GM23338 (cell line): ENCODE data around the gene ANXA6. TPM values are rescaled to one million over a fixed set of nuclear protein-coding genes. Genes with fewer than 3 reads are reported as not detected.

ENCODE experiments used
- ATAC-seq: fragments of 200-7000 bp; cut with Tn5 transposase; 3 replicates; pipeline ENCODE4 v1.9.1; 2020
- DNase-seq: peaks from one replicate; pipeline ENCODE4 v3.0.0-alpha.2; 2015; ENCODE audit warnings: low spot score
- H2AFZ ChIP-seq: fragments of 200-600 bp; sonication (generic); 2 replicates; pipeline ENCODE4 v1.8.0; 2016; ENCODE audit warnings: antibody characterized with exemption, mild to moderate bottlenecking, moderate library complexity
- H3F3A ChIP-seq: fragments of 200-600 bp; sonication (generic); replicated peaks from 2 replicates; pipeline ENCODE4 v1.8.0; 2017; ENCODE audit warnings: antibody characterized with exemption, mixed run types, low read depth
- H3K27ac ChIP-seq: fragments of 200-600 bp; sonication (generic); 2 replicates; pipeline ENCODE4 v1.6.1; 2016; ENCODE audit warnings: low read depth
- H3K27me3 ChIP-seq: fragments of 200-600 bp; sonication (generic); 2 replicates; pipeline ENCODE4 v1.8.0; 2016; ENCODE audit warnings: mild to moderate bottlenecking, mixed run types, moderate library complexity; ENCODE audit not compliant: insufficient read depth
- H3K36me3 ChIP-seq: fragments of 200-600 bp; sonication (generic); 2 replicates; pipeline ENCODE4 v1.8.0; 2016; ENCODE audit warnings: mild to moderate bottlenecking; ENCODE audit not compliant: insufficient read depth
- H3K4me1 ChIP-seq: fragments of 200-600 bp; sonication (generic); 2 replicates; pipeline ENCODE4 v1.8.0; 2016; ENCODE audit warnings: mild to moderate bottlenecking, moderate library complexity; ENCODE audit not compliant: insufficient read depth
- H3K4me2 ChIP-seq: fragments of 200-600 bp; sonication (generic); 2 replicates; pipeline ENCODE4 v1.7.1; 2017; ENCODE audit warnings: mixed run types
- H3K4me3 ChIP-seq: fragments of 200-600 bp; sonication (generic); 2 replicates; pipeline ENCODE4 v1.6.1; 2016; ENCODE audit warnings: mixed run types
- H3K79me2 ChIP-seq: fragments of 200-600 bp; sonication (generic); replicated peaks from 2 replicates; pipeline ENCODE4 v1.8.0; 2017; ENCODE audit warnings: mild to moderate bottlenecking; ENCODE audit not compliant: insufficient read depth
- H3K9me2 ChIP-seq: fragments of 200-600 bp; sonication (generic); 2 replicates; pipeline ENCODE4 v1.8.0; 2017; ENCODE audit not compliant: insufficient read depth
- H4K20me1 ChIP-seq: fragments of 200-600 bp; sonication (generic); replicated peaks from 2 replicates; pipeline ENCODE4 v1.8.0; 2017; ENCODE audit warnings: mild to moderate bottlenecking; ENCODE audit not compliant: insufficient read depth
- H3K27ac Mint-ChIP-seq: 2 replicates; pipeline ENCODE4 v1.8.0; 2020; ENCODE audit warnings: inconsistent platforms, mild to moderate bottlenecking, moderate library complexity, mixed read lengths
- H3K27me3 Mint-ChIP-seq: 3 replicates; pipeline ENCODE4 v1.8.0; 2022; ENCODE audit warnings: low read depth, mild to moderate bottlenecking, moderate library complexity, mixed read lengths, inconsistent platforms; ENCODE audit not compliant: insufficient read depth, poor library complexity
- H3K36me3 Mint-ChIP-seq: 3 replicates; pipeline ENCODE4 v1.8.0; 2021; ENCODE audit warnings: low read depth, mild to moderate bottlenecking, inconsistent platforms, moderate library complexity, mixed read lengths
- H3K4me1 Mint-ChIP-seq: 3 replicates; pipeline ENCODE4 v1.8.0; 2020; ENCODE audit warnings: mild to moderate bottlenecking, inconsistent platforms, mixed read lengths
- H3K4me3 Mint-ChIP-seq: 3 replicates; pipeline ENCODE4 v1.8.0; 2021; ENCODE audit warnings: moderate library complexity, mild to moderate bottlenecking, inconsistent platforms, mixed read lengths
- H3K9me3 Mint-ChIP-seq: 3 replicates; pipeline ENCODE4 v1.8.0; 2020; ENCODE audit warnings: moderate library complexity, mild to moderate bottlenecking, inconsistent platforms, mixed read lengths
- CREB1 ChIP-seq: fragments of 250-450 bp; sonication (Bioruptor Pico); IDR thresholded peaks from 2 replicates; pipeline ENCODE4 v1.5.0; 2020; ENCODE audit warnings: low read depth, mild to moderate bottlenecking, moderate library complexity
- EZH2 ChIP-seq: fragments of 200-600 bp; sonication (generic); IDR thresholded peaks from one replicate; pipeline ENCODE4 v1.8.0; 2017; ENCODE audit warnings: antibody characterized with exemption, mild to moderate bottlenecking, low read depth; ENCODE audit not compliant: unreplicated experiment
- EZH2phosphoT487 ChIP-seq: fragments of 200-600 bp; sonication (generic); IDR thresholded peaks from one replicate; pipeline ENCODE4 v1.8.1; 2018; ENCODE audit warnings: antibody characterized with exemption; ENCODE audit not compliant: unreplicated experiment
- JUNB ChIP-seq: IDR thresholded peaks from one replicate; pipeline ENCODE4 v1.6.1; 2016; ENCODE audit warnings: antibody characterized with exemption; ENCODE audit not compliant: unreplicated experiment
- NANOG ChIP-seq: IDR thresholded peaks from 2 replicates; pipeline ENCODE4 v1.6.1; 2016; ENCODE audit warnings: antibody characterized with exemption, borderline replicate concordance
- POLR2AphosphoS5 ChIP-seq: IDR thresholded peaks from 2 replicates; pipeline ENCODE4 v1.6.1; 2016; ENCODE audit warnings: antibody characterized with exemption, low read depth
- STAT1 ChIP-seq: IDR thresholded peaks from one replicate; pipeline ENCODE4 v1.6.1; 2016; ENCODE audit warnings: antibody characterized with exemption; ENCODE audit not compliant: unreplicated experiment
- ZNF114 ChIP-seq: fragments of 250-450 bp; sonication (Bioruptor Pico); IDR thresholded peaks from 2 replicates; pipeline ENCODE4 v1.5.0; 2020; ENCODE audit warnings: mild to moderate bottlenecking, moderate library complexity
- ZNF331 ChIP-seq: fragments of 250-450 bp; sonication (Bioruptor Pico); IDR thresholded peaks from 2 replicates; pipeline ENCODE4 v1.5.0; 2020; ENCODE audit warnings: low read depth, mild to moderate bottlenecking, moderate library complexity
- polyA plus RNA-seq: library from polyadenylated mRNA; unstranded; fragments of >200 nt; fragmentation: Nextera tagmentation; extraction: Ambion mirVana; gene quantifications from 2 replicates; pipeline ENCODE4 v1.2.1, GENCODE V29; 2016
- total RNA-seq: library from RNA; depleted of rRNA; stranded (reverse); fragments of >200 nt; shearing (Covaris generic); gene quantifications from 2 replicates; pipeline ENCODE4 v1.2.3, GENCODE V29; 2014
- TF ChIP-seq, protein P1 (sequence below): IDR thresholded peaks from 2 replicates; pipeline ENCODE4 v1.6.1; 2016; ENCODE audit warnings: antibody characterized with exemption
- TF ChIP-seq, protein P2 (sequence below), 2 experiments: fragments of 200-600 bp in 1 of 2; sonication (generic) in 1 of 2; conservative IDR thresholded peaks; 2 replicates each; pipeline versions ENCODE4 v1.5.1 to v1.6.1; 2016 to 2017; ENCODE audit warnings: antibody characterized with exemption in 2 of 2, low read depth in 2 of 2, mild to moderate bottlenecking in 2 of 2, moderate library complexity in 1 of 2
- TF ChIP-seq, protein P3 (sequence below): fragments of 250-450 bp; sonication (Bioruptor Pico); IDR thresholded peaks from 2 replicates; pipeline ENCODE4 v1.5.0; 2020; ENCODE audit warnings: mild to moderate bottlenecking, moderate library complexity
- TF ChIP-seq, protein P4 (sequence below): IDR thresholded peaks from one replicate; pipeline ENCODE4 v1.6.1; 2018; ENCODE audit warnings: antibody characterized with exemption; ENCODE audit not compliant: unreplicated experiment

ANXA6 gene
- total and polyA plus RNA-seq, 2 experiments from 2014 or later, result 26.5 to 110 TPM

GRCh38 chr5:151113651-151114050, 43.9 kb downstream of the ANXA6 start:
- no peak for DNase-seq
- no peaks in the 10 kb centered on the region for H3K79me2 ChIP-seq
- Mint-ChIP-seq H3K27ac (no peak overlapping the region), H3K4me1 (peaks cover 3% of the 10 kb centered on the region; the same call in 2 of the 3 replicates), H3K27me3 (peaks cover 3% of the 10 kb centered on the region), H3K4me3 (no peak overlapping the region), H3K9me3 (no peaks in the 10 kb centered on the region), H3K36me3 (peaks cover 3% of the 10 kb centered on the region; the same call in 1 of the 3 replicates)
- no peak for ATAC-seq
- H2AFZ ChIP-seq, result no peak overlapping the region
- TF ChIP-seq POLR2AphosphoS5 (no peak), NANOG (no peak), STAT1 (no peak), CREB1 (CRISPR knock-in tag) (no peak), ZNF114 (no peak), EZH2phosphoT487 (no peak), JUNB (no peak), ZNF331 (CRISPR knock-in tag) (no peak), EZH2 (no peak)
- TF ChIP-seq, protein P1, sequence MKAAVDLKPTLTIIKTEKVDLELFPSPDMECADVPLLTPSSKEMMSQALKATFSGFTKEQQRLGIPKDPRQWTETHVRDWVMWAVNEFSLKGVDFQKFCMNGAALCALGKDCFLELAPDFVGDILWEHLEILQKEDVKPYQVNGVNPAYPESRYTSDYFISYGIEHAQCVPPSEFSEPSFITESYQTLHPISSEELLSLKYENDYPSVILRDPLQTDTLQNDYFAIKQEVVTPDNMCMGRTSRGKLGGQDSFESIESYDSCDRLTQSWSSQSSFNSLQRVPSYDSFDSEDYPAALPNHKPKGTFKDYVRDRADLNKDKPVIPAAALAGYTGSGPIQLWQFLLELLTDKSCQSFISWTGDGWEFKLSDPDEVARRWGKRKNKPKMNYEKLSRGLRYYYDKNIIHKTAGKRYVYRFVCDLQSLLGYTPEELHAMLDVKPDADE, result no peak
- TF ChIP-seq, protein P2, sequence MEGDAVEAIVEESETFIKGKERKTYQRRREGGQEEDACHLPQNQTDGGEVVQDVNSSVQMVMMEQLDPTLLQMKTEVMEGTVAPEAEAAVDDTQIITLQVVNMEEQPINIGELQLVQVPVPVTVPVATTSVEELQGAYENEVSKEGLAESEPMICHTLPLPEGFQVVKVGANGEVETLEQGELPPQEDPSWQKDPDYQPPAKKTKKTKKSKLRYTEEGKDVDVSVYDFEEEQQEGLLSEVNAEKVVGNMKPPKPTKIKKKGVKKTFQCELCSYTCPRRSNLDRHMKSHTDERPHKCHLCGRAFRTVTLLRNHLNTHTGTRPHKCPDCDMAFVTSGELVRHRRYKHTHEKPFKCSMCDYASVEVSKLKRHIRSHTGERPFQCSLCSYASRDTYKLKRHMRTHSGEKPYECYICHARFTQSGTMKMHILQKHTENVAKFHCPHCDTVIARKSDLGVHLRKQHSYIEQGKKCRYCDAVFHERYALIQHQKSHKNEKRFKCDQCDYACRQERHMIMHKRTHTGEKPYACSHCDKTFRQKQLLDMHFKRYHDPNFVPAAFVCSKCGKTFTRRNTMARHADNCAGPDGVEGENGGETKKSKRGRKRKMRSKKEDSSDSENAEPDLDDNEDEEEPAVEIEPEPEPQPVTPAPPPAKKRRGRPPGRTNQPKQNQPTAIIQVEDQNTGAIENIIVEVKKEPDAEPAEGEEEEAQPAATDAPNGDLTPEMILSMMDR (conservative IDR thresholded peaks at IDR 0.05; ENCODE audit: low read depth in 2 of 2), result no peak
- TF ChIP-seq, protein P3, sequence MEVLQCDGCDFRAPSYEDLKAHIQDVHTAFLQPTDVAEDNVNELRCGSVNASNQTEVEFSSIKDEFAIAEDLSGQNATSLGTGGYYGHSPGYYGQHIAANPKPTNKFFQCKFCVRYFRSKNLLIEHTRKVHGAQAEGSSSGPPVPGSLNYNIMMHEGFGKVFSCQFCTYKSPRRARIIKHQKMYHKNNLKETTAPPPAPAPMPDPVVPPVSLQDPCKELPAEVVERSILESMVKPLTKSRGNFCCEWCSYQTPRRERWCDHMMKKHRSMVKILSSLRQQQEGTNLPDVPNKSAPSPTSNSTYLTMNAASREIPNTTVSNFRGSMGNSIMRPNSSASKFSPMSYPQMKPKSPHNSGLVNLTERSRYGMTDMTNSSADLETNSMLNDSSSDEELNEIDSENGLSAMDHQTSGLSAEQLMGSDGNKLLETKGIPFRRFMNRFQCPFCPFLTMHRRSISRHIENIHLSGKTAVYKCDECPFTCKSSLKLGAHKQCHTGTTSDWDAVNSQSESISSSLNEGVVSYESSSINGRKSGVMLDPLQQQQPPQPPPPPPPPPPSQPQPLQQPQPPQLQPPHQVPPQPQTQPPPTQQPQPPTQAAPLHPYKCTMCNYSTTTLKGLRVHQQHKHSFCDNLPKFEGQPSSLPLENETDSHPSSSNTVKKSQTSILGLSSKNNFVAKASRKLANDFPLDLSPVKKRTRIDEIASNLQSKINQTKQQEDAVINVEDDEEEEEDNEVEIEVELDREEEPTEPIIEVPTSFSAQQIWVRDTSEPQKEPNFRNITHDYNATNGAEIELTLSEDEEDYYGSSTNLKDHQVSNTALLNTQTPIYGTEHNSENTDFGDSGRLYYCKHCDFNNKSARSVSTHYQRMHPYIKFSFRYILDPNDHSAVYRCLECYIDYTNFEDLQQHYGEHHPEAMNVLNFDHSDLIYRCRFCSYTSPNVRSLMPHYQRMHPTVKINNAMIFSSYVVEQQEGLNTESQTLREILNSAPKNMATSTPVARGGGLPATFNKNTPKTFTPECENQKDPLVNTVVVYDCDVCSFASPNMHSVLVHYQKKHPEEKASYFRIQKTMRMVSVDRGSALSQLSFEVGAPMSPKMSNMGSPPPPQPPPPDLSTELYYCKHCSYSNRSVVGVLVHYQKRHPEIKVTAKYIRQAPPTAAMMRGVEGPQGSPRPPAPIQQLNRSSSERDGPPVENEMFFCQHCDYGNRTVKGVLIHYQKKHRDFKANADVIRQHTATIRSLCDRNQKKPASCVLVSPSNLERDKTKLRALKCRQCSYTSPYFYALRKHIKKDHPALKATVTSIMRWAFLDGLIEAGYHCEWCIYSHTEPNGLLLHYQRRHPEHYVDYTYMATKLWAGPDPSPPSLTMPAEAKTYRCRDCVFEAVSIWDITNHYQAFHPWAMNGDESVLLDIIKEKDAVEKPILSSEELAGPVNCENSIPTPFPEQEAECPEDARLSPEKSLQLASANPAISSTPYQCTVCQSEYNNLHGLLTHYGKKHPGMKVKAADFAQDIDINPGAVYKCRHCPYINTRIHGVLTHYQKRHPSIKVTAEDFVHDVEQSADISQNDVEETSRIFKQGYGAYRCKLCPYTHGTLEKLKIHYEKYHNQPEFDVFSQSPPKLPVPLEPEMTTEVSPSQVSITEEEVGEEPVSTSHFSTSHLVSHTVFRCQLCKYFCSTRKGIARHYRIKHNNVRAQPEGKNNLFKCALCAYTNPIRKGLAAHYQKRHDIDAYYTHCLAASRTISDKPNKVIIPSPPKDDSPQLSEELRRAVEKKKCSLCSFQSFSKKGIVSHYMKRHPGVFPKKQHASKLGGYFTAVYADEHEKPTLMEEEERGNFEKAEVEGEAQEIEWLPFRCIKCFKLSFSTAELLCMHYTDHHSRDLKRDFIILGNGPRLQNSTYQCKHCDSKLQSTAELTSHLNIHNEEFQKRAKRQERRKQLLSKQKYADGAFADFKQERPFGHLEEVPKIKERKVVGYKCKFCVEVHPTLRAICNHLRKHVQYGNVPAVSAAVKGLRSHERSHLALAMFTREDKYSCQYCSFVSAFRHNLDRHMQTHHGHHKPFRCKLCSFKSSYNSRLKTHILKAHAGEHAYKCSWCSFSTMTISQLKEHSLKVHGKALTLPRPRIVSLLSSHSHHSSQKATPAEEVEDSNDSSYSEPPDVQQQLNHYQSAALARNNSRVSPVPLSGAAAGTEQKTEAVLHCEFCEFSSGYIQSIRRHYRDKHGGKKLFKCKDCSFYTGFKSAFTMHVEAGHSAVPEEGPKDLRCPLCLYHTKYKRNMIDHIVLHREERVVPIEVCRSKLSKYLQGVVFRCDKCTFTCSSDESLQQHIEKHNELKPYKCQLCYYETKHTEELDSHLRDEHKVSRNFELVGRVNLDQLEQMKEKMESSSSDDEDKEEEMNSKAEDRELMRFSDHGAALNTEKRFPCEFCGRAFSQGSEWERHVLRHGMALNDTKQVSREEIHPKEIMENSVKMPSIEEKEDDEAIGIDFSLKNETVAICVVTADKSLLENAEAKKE (CRISPR knock-in tag), result no peak
- TF ChIP-seq, protein P4, sequence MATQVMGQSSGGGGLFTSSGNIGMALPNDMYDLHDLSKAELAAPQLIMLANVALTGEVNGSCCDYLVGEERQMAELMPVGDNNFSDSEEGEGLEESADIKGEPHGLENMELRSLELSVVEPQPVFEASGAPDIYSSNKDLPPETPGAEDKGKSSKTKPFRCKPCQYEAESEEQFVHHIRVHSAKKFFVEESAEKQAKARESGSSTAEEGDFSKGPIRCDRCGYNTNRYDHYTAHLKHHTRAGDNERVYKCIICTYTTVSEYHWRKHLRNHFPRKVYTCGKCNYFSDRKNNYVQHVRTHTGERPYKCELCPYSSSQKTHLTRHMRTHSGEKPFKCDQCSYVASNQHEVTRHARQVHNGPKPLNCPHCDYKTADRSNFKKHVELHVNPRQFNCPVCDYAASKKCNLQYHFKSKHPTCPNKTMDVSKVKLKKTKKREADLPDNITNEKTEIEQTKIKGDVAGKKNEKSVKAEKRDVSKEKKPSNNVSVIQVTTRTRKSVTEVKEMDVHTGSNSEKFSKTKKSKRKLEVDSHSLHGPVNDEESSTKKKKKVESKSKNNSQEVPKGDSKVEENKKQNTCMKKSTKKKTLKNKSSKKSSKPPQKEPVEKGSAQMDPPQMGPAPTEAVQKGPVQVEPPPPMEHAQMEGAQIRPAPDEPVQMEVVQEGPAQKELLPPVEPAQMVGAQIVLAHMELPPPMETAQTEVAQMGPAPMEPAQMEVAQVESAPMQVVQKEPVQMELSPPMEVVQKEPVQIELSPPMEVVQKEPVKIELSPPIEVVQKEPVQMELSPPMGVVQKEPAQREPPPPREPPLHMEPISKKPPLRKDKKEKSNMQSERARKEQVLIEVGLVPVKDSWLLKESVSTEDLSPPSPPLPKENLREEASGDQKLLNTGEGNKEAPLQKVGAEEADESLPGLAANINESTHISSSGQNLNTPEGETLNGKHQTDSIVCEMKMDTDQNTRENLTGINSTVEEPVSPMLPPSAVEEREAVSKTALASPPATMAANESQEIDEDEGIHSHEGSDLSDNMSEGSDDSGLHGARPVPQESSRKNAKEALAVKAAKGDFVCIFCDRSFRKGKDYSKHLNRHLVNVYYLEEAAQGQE, result no peak
- no peak overlapping the region for H3K4me3 ChIP-seq
- H3K36me3 ChIP-seq, result no peaks in the 10 kb centered on the region
- H3K4me1 ChIP-seq, result no peaks in the 10 kb centered on the region
- H3F3A ChIP-seq, result no peaks in the 10 kb centered on the region
- H4K20me1 ChIP-seq, result no peaks in the 10 kb centered on the region
- H3K27me3 ChIP-seq, result no peaks in the 10 kb centered on the region
- no peaks in the 10 kb centered on the region for H3K9me2 ChIP-seq
- no peak overlapping the region for H3K27ac ChIP-seq
- no peak overlapping the region for H3K4me2 ChIP-seq
